Prostate gland (tissue), 2 donors: Measurements from ENCODE around the gene FRZB. TPM values are rescaled to one million over a fixed set of nuclear protein-coding genes. Genes with fewer than 3 reads are reported as not detected.
"Not testable (repeated sequence)": the region's sequence is repeated elsewhere in the genome, so short reads cannot be mapped to it uniquely, and the experiment has no call there.

Experiments used
- DNase-seq: peaks from one replicate; pipeline ENCODE4 v3.0.0-alpha.2; 2019; ENCODE audit warnings: low spot score
- H3K27ac ChIP-seq, 2 donors: fragments of 200-600 bp; sonication (generic); 2 replicates each; pipeline ENCODE4 v1.5.1; 2017 to 2019
- H3K27me3 ChIP-seq: fragments of 200-600 bp; sonication (generic); replicated peaks from 2 replicates; pipeline ENCODE4 v1.5.1; 2019; ENCODE audit not compliant: insufficient read depth
- H3K36me3 ChIP-seq, 2 donors: fragments of 200-600 bp; sonication (generic); 1 replicate in 1 of 2; 2 replicates in 1 of 2; pipeline versions ENCODE4 v1.5.1 to v1.8.1; 2017 to 2019
- H3K4me1 ChIP-seq: fragments of 200-600 bp; sonication (generic); replicated peaks from 2 replicates; pipeline ENCODE4 v1.5.1; 2019
- H3K4me3 ChIP-seq, 2 donors: fragments of 200-600 bp; sonication (generic); 2 replicates each; pipeline ENCODE4 v1.5.1; 2017 to 2019
- H3K9me3 ChIP-seq: fragments of 200-600 bp; sonication (generic); 2 replicates; pipeline ENCODE4 v1.5.1; 2017
- CTCF ChIP-seq, 4 experiments: fragments of 200-600 bp in 2 of 4; fragments of 450-650 bp in 2 of 4; sonication (generic) in 2 of 4; IDR thresholded peaks; 1 replicate in 3 of 4; 2 replicates in 1 of 4; pipeline ENCODE4 v1.5.1; 2016 to 2019; ENCODE audit warnings: antibody characterized with exemption in 4 of 4, mild to moderate bottlenecking in 2 of 4, moderate library complexity in 2 of 4
- POLR2A ChIP-seq: fragments of 450-650 bp; IDR thresholded peaks from one replicate; pipeline ENCODE4 v1.6.1; 2016; ENCODE audit warnings: antibody characterized with exemption, mild to moderate bottlenecking
- POLR2AphosphoS5 ChIP-seq: sonication (generic); formaldehyde crosslinking; IDR thresholded peaks from one replicate; pipeline ENCODE4 v1.6.1; 2017; ENCODE audit warnings: antibody characterized with exemption
- WGBS: methylation state at CpG from one replicate; pipeline ENCODE4 v1.1.5; 2018; 5-methylcytosine and 5-hydroxymethylcytosine counted together
- intact Hi-C: fragments of 100-400 bp; cut with DNase I; formaldehyde crosslinking; loops from one replicate; pipeline ENCODE4 v1.14.2; 2022
- total RNA-seq, 2 donors: library from RNA; depleted of rRNA; stranded (reverse); fragments of >200 nt; gene quantifications; one replicate each; pipeline ENCODE4 v1.1.0, GENCODE V29; 2016

Gene FRZB
- total RNA-seq, 2 donors from 2014 or later: 0.91 to 7.6 TPM

DNA sequence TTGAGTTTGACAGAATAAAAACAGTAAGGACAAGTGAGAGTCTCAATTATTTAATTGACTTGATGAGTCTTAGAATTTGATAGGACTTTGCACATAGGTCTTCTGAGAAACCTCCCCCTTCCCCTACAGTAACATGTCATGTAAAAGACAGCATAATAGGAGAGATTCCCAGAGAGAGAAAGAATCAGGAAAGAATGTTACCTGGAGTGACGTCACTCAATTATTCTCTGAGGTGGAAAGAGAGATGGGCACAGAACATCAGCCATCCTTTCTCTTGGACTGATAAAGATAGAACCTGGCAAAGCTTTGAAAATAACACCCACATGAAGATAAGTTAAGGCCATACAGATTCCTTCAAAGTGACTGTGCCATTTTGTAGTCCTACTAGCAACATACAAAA, 19.3 kb upstream of the FRZB start:
- Histone ChIP-seq H3K27me3 (no peaks in the 10 kb centered on the region), H3K4me1 (no peaks in the 10 kb centered on the region), H3K9me3 (no peaks in the 10 kb centered on the region), H3K4me3 (no peak overlapping the region), H3K27ac (no peak overlapping the region), H3K36me3 (no peaks in the 10 kb centered on the region)
- DNase-seq: no peak
- intact Hi-C loops: no loop called here
- WGBS: 100% methylated on average over 1 of the region's 1 CpG
- no peak for TF ChIP-seq POLR2A
- TF ChIP-seq CTCF (IDR thresholded peaks at IDR 0.05): no peak
- no peak for TF ChIP-seq POLR2AphosphoS5

GRCh38 chr2:182883451-182883850, 17.0 kb upstream of the FRZB start:
- no peak overlapping the region for H3K4me3 ChIP-seq
- intact Hi-C loops: no loop called here
- H3K27ac ChIP-seq: no peak overlapping the region
- WGBS: 61% methylated on average over 2 of the region's 2 CpGs
- TF ChIP-seq CTCF (IDR thresholded peaks at IDR 0.05) (no peak), POLR2A (no peak), POLR2AphosphoS5 (no peak)
- H3K27me3 ChIP-seq: no peaks in the 10 kb centered on the region
- H3K36me3 ChIP-seq: no peaks in the 10 kb centered on the region
- H3K4me1 ChIP-seq: no peaks in the 10 kb centered on the region
- no peak for DNase-seq
- H3K9me3 ChIP-seq: no peaks in the 10 kb centered on the region

DNA sequence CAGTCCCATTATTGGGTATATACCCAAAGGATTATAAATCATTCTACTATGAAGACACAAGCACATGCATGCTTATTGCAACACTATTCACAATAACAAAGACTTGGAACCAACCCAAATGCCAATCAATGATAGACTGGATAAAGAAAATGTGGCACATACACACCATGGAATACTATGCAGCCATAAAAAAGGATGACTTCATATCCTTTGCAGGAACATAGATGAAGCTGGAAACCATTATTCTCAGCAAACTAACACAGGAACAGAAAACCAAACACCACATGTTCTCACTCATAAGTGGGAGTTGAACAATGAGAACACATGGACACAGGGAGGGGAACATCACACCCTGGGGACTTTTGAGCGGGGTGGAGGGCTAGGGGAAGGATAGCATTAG, 13.7 kb upstream of the FRZB start:
- H3K9me3 ChIP-seq, DNase-seq, H3K27ac ChIP-seq, H3K4me1 ChIP-seq, H3K36me3 ChIP-seq, intact Hi-C loops, H3K27me3 ChIP-seq, H3K4me3 ChIP-seq: not testable (repeated sequence)
- 88% methylated on average over 1 of the region's 1 CpG for WGBS

DNA sequence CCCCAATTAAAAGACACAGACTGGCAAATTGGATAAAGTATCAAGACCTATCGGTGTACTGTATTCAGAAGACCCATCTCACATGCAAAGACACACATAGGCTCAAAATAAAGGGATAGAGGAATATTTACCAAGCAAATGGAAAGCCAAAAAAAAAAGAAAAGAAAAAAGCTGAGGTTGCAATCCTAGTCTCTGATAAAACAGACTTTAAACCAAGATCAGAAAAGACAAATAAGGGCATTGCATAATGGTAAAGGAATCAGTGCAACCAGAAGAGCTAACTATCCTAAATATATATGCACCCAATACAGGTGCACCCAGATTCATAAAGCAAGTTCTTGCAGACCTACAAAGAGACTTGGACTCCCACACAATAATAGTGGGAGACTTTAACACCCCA, 10.2 kb upstream of the FRZB start:
- DNase-seq, H3K27me3 ChIP-seq, H3K36me3 ChIP-seq, H3K4me1 ChIP-seq, H3K27ac ChIP-seq, H3K4me3 ChIP-seq, intact Hi-C loops, H3K9me3 ChIP-seq: not testable (repeated sequence)
- 84% methylated on average over 1 of the region's 1 CpG for WGBS

- no peak for DNase-seq
- Histone ChIP-seq H3K9me3 (no peaks in the 10 kb centered on the region), H3K27ac (no peak overlapping the region), H3K4me1 (no peaks in the 10 kb centered on the region), H3K27me3 (no peaks in the 10 kb centered on the region), H3K4me3 (no peak overlapping the region), H3K36me3 (no peaks in the 10 kb centered on the region)
- intact Hi-C loops: no loop called here
- TF ChIP-seq POLR2AphosphoS5 (no peak), CTCF (IDR thresholded peaks at IDR 0.05) (peak in 1 of 4 experiments; percentile 7)
- 8% methylated on average over 1 of the region's 1 CpG for WGBS
Observed at GRCh38 chr2:182870227-182870626, 3.8 kb upstream of the FRZB start.

- intact Hi-C loops: no loop called here
- Histone ChIP-seq H3K4me1 (no peaks in the 10 kb centered on the region), H3K9me3 (no peaks in the 10 kb centered on the region), H3K27ac (no peak overlapping the region), H3K4me3 (no peak overlapping the region), H3K27me3 (no peaks in the 10 kb centered on the region), H3K36me3 (no peaks in the 10 kb centered on the region)
- DNase-seq: no peak
- WGBS: 86% methylated on average over 6 of the region's 6 CpGs
- TF ChIP-seq POLR2A: no peak
- TF ChIP-seq CTCF (IDR thresholded peaks at IDR 0.05): no peak
- no peak for TF ChIP-seq POLR2AphosphoS5
Observed at GRCh38 chr2:182868054-182868796, 1.8 kb upstream of the FRZB start.
